Stimulated activated CD4-positive, alpha-beta T cell treated with anti-CD3 and anti-CD28 coated beads, Interleukin-15, amount 100 ng/mL, for 1 hour (primary cell): ENCODE measurements around the gene CADM2.

Experiments used
- DNase-seq, 2 donors: peaks; one replicate each; pipeline ENCODE4 v3.0.0-alpha.2; 2020; ENCODE audit warnings: low read depth in 1 of 2, low spot score in 1 of 2

CADM2 gene

DNA sequence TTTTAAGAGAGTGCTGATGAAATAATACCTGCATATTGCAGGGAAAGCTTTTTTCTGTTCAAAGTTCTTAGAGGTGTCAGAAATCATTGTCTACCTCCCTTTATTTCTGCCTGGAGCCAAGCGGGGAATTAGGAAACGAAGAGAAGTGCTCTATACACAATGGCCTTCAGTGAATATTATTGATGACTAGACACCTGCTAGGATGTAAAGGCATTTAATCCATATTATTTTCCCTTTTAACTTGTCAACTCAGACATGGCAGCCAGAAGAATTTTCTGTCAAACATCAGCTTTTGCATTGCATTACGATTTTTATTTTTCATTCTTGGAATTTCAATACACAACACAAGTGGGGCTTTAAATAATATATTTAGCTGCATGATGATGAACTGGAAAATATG lies 24.7 kb downstream of the CADM2 start:
- DNase-seq = no peak

- no peak for DNase-seq
Measured at GRCh38 chr3:84984429-84984828, 25.6 kb downstream of the CADM2 start.

GRCh38 chr3:84985795-84986194 lies 27.0 kb downstream of the CADM2 start:
- DNase-seq = no peak

GRCh38 chr3:84987706-84988504 lies 29.1 kb downstream of the CADM2 start:
- no peak for DNase-seq

DNA sequence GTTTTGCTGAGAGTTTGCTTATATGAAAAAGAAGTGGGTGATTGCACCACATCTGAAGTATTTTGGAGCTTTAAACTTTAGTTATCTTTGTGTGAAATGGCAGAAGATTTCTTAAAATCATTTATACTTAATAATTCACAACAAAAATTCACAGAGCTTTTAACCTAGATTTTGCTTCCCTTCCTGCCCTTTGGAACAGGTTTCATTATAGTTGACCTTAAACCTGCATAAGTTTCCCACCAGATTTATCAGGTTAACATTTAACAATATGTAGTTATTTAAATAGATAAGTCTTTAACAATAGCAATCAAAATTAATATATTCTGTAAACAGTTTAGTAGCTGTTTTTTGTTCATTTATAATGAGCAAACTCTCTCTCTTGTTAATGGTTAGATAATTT lies 30.3 kb downstream of the CADM2 start:
- DNase-seq = no peak

DNA sequence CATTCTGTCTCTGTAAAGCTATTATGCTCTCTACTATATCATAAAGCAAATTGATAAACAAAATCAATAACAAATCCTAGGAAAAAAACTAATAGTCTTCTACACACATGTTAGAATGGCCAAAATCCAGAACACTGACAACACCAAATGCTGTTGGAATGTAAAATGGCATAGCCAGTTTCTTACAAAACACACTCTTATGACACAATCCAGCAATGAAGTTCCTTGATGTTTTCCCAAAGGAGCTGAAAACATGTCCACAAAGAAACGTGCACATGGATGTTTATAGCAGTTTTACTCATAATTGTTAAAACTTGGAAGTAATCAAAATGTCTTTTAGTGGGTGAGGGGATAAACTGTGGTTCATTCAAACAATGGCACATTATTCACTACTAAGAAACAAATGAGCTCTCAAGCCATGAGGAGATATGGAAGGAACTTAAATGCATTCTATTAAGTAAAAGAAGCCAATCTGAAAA lies 32.7 kb downstream of the CADM2 start:
- DNase-seq = no peak

DNA sequence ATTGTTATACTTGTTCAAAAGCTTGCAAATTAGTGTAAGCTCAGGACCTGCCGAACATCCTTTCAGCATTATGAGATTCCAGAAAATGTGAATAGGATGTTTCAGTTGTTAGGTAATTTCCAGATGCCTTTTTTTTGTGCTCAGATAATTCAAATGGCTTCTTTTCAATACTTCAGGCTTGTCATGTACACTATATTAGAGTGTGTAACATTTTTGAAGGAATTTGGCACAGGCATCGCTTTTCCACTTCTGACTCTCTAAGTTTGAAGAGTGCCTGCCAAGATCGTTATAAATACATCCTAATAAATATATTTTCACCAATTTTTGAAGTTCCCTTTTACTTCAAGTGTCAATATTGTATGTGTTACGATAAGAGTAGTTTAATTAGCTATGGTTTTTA lies 35.2 kb downstream of the CADM2 start:
- no peak for DNase-seq

DNA sequence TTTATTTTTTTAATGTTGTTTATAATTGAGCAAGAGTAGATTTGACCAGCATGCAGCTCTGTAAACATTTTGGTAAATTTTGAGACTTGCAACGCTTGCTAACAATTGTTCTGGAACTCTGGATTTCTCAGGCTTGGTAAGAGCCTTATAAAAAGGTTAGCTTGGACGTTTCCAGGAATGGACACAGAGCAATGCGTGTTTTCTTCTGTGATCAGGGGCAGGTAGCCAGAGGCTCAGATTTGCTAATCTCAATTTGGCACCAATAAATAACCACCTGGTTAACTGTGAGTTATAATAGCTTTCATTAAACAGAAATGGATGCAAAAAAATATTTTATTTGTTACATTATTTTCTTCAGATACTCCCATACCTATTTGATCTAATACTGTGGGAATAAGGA lies 39.8 kb downstream of the CADM2 start:
- no peak for DNase-seq

- no peak for DNase-seq
Measured at GRCh38 chr3:85003479-85003878, 44.7 kb downstream of the CADM2 start.

DNA sequence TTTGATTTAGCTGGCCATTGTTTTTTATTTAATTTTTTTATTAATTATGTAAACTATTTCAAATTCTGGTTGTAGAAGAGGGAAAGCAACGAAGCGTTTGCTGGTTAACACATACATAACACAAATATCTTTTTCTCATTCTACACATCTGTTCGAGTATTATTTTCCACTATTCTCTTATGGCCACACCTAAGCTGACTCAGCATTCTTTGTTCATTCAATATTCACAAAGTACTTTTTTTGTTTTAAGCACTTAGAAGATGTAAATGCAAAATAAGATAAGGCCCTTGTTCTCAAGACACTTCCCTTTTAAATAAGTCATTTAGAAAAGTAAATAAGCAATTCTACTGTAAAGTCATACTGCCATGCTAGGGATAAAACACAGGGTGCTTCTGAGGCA lies 45.4 kb downstream of the CADM2 start:
- no peak for DNase-seq

DNA sequence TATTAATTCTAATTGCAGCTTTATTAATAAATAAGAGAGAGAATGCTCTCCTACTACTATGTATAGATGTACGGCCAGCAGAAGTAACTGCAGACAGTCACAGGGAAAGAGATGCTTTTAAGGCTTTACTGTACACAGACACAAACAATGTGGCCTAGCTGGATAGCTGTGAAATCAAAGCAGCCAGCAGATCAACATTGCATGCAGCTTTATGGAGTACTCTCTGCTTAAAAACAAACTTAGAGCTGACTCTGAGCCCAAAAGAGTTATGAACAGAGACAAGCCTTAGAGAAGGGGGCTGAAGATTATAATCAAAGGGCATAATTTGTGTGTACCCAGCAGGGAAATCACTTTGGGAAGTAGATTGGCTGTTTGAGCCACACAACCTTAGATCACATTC lies 47.2 kb downstream of the CADM2 start:
- DNase-seq = no peak

DNA sequence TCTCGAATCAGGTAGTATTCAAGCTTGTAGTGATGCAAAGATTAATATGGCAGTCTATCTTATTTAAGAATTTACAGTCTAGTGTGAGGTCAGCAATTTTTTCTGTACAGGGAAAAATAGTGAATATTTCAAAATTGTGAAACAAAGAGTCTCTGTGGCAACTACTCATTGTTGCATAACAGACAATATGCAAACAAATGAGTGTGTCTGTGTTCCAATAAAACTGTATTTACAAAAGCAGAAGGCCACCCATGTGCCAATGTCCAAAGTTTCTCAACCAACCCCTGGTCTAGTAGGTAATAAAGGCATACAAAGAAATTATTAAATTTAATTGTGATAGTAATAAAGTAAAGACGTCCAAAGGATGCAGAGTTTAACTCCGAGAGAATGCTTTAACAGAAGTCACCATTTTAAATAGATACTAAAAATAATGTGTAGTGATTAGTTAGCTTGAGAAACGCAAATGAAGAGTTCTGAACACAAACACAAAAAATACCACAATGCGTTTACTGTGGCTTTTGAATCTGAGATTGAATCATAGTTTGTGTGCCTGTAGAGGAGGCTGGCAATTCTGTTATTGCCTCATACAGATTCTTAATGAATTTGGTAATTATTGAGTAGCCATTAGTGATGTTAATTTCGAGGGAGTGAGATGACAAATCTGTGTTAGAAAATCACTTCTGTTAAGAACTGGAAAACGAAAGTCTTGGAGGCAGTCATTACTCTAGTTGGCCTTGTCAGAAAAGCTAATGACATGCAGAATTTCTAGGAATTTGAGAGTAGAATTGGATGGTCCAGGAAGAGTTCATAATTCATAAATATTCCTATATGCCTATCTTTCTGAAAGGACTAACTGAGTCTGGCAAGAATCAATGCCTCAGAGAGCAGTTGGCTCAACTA lies 48.7 kb downstream of the CADM2 start:
- DNase-seq = no peak

- no peak for DNase-seq
Measured at GRCh38 chr3:85020828-85021227, 62.0 kb downstream of the CADM2 start.

GRCh38 chr3:85030052-85030451 lies 71.3 kb downstream of the CADM2 start:
- DNase-seq = no peak

- no peak for DNase-seq
Measured at GRCh38 chr3:85037203-85037602, 78.4 kb downstream of the CADM2 start.

DNA sequence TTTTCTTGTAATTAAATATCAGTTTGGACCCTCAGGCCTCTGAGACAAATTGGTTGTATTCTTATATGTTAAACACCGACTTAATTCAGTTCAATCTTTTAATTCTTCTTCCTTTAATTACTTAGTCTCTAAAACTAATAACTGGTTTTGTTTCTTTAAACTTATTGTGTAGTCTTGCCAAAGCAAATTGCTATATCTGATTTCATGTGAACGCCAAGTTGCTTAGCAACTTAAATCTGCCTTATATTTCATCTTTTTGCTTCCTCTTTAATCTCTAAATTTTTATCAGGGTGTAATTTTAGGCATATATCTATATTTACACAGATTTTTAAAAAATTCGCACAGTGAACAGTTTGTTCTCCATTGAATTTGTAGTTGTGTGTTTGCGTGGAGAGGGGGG lies 82.2 kb downstream of the CADM2 start:
- no peak for DNase-seq

DNA sequence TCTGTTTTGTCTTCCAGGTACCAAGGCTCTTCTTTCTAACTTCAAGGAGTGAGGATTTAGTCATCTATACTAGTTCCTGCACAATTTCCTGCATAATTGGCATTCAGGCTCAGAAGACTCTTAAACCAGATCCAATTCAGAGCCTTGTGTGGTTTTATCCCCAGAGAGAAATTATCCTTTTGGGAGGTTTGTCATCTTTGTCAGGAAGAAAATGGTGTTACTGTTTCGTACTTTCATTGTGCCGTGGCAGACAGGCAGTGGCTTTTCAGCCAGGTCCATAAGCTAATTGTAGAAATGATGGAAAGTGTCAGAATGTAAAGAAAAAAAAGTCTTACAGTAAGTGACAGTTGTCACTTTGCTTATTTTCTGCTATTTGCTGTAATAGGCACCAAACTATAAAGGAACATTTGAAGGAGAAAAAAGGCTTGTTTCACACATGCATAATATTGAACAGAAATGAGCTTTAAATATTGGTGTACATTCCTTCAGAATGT lies 82.8 kb downstream of the CADM2 start:
- no peak for DNase-seq

- no peak for DNase-seq
Measured at GRCh38 chr3:85050821-85051220, 92.0 kb downstream of the CADM2 start.

GRCh38 chr3:85051786-85052185 lies 93.0 kb downstream of the CADM2 start:
- no peak for DNase-seq

GRCh38 chr3:85053626-85054025 lies 94.8 kb downstream of the CADM2 start:
- no peak for DNase-seq

GRCh38 chr3:85054579-85054978 lies 95.8 kb downstream of the CADM2 start:
- DNase-seq = no peak

- DNase-seq = no peak
Measured at GRCh38 chr3:85068911-85069310, 110.1 kb downstream of the CADM2 start.
